ENCODE results near the gene APBB1IP.
"Not testable (repeated sequence)": the region's sequence is repeated elsewhere in the genome, so short reads cannot be mapped to it uniquely, and the experiment has no call there.

Gene APBB1IP

DNA sequence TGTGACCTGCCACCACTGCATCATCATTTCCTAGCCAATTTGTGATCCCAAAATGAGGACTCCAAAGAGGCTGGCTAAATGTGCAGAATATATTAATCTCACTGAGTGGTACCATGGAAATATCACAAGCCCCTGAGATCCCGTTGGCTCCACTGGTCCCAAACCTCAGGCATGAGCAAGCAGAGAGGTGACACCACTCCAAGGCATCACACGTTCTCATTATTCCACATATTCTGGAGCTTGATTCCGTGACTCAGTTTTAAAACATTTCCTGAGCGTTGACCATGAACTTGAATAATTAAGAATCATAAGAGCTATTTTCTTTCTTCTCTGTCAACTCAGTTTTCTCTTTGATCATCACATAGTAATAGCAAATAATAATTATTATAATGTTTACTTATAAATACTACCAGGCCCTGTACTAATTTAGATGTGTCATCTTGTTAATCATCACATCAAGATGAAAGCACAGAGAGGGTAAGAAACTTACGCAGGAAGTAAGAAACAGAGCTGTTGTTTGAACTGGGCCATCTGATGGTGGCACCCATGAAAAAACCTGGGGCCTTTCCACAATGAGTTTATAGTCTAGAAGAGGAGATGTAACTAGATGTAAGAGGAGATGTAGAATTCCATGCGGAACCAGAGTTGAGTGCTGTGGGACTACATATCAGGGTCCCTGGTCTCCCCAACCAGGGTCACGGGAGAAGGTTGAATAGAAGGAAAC lies 3.5 kb downstream of the APBB1IP start:
- no peak for DNase-seq (ENCODE audit: low read depth in 3 of 3, low spot score in 1 of 3)

GRCh38 chr10:26445411-26446031 lies 7.4 kb downstream of the APBB1IP start:
- DNase-seq (ENCODE audit: low read depth in 3 of 3, low spot score in 1 of 3), result no peak

DNA sequence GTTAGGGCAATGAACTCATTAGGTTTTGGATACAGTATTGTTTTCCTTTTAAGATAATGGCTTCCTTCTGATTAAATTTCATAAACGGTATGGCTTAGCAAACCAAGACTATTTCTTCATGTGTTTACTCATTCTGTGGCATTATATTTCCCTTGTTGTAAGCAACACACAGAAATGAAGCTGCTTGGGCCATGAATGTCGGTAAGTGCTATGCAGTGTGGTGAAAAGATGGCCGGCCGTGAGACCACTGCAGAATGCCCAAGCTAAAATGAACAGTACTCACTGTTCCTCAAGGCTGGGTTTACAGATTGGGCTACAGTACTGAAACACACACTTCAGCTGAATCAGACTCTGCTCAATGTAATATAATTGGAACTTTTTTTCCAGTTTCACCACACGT lies 8.1 kb downstream of the APBB1IP start:
- DNase-seq (ENCODE audit: low read depth in 3 of 3, low spot score in 1 of 3), result no peak

DNA sequence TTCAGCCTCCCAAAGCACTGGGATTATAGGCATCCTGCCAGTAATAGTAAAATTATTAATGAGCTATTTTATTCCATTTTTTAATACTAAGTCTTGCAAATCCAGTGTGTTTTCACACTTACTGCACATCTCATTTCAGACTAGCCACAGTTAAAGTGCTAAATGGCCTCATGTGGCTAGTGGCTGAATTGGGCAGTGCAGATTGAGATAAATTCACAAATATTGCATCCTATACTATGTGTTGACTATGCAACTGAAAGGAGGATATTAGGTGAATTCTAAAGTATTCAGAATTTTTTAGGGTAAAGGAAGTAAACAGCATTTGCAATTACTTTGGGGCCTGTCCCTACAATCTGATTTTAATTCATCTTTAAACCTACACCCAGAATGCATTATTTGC lies 10.2 kb downstream of the APBB1IP start:
- no peak for DNase-seq (ENCODE audit: low read depth in 3 of 3, low spot score in 1 of 3)

- peak in 2 of 3 donors; percentile 31 to 47 for DNase-seq (ENCODE audit: low read depth in 3 of 3, low spot score in 1 of 3)
Observed at GRCh38 chr10:26448706-26449435, 10.7 kb downstream of the APBB1IP start.

DNA sequence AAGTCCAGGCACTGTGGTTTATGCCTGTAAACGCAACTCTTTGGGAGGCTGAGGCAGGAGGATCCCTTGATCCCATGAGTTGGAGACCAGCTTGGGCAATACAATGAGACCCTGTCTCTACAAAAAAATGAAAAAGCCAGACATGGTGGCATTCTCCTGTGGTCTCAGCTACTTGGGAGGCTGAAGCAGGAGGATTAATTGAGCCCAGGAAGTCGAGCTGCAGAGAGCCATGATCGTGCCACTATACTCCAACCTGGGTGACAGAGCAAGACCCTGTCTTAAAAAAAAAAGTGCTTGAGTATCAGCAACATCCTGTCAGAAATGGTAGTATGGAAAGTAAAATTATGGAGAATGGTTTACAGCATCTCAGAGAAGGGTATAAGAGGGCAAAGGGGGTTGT lies 11.6 kb downstream of the APBB1IP start:
- DNase-seq (ENCODE audit: low read depth in 3 of 3, low spot score in 1 of 3), result no peak

DNA sequence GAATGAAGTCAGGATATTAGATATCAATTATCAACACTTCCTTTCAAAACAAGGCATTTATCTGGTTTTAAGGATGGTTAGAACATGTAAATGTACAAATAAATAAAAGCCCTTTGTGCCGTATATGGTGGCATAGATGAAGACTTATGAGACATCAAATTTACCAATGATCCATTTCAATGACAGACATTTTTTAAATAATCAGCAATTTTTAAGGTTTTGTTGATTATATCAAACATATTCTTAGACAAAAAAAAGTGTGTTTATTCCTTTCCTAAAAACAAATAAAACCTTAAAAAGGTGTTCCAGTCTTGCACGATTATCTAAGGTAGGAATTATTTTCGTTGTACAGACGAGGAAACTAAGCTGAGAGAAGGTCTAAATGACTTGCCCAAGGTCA lies 13.8 kb downstream of the APBB1IP start:
- no peak for DNase-seq (ENCODE audit: low read depth in 3 of 3, low spot score in 1 of 3)

DNA sequence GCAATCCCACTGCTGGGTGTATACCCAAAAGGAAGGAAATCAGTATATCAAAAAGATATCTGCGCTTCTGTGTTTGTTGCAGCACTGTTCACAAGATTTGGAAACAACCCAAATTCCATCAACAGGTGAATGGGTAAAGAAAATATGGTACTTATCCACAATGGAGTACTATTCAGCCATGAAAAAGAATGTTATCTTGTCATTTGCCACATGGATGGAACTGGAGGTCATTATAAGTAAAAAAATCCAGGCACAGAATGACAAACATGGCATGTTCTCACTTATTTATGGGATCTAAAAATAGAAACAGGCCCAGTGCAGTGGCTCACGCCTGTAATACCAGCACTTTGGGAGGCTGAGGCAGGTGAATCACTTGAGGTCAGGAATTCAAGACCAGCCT lies 15.7 kb downstream of the APBB1IP start:
- DNase-seq (ENCODE audit: low read depth in 3 of 3, low spot score in 1 of 3), result no peak

- no peak for DNase-seq (ENCODE audit: low read depth in 3 of 3, low spot score in 1 of 3)
Observed at GRCh38 chr10:26454891-26455290, 16.8 kb downstream of the APBB1IP start.

GRCh38 chr10:26455567-26456315 lies 17.6 kb downstream of the APBB1IP start:
- DNase-seq (ENCODE audit: low read depth in 3 of 3, low spot score in 1 of 3), result no peak

DNA sequence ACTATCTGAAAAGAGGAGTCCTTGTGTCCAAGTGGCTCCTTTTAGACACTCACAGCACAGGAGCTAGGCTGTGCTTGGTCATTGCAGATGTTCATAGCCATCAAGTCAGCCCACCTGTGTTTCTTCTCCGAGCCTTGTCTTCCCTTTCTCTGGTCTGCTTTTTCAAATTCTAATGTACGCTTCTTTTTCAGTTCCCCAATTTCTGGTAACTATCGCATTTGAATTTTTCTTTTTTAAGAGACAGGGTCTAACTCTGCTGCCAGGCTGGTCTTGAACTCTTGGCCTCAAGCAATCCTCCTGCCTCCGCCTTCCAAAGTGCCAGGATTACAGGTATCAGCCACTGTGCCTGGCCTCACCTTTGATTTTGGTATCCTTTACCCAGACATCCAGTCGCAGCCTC lies 18.9 kb downstream of the APBB1IP start:
- DNase-seq (ENCODE audit: low read depth in 3 of 3, low spot score in 1 of 3), result no peak

DNA sequence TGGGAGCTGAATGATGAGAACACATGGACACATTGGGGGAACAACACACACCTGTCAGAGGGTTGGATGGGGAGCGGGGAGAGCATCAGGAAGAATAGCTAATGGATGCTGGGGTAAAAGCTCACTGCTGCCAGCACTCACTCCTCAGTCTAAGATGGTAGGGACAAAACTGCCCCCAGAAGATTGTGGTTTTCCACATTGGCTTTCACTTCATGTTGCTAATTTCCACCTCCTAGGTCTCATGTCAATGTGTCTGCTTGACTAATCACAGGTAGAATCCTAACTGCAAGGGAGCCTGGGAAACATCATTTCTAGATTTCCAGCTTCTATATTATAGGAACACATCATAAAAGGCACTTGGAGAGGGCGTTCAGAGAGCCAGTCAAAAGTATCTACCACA lies 22.6 kb downstream of the APBB1IP start:
- DNase-seq (ENCODE audit: low read depth in 3 of 3, low spot score in 1 of 3), result no peak

- no peak for DNase-seq (ENCODE audit: low read depth in 3 of 3, low spot score in 1 of 3)
Observed at GRCh38 chr10:26463986-26464385, 25.8 kb downstream of the APBB1IP start.

GRCh38 chr10:26464632-26465280 lies 26.6 kb downstream of the APBB1IP start:
- no peak for DNase-seq (ENCODE audit: low read depth in 3 of 3, low spot score in 1 of 3)

DNA sequence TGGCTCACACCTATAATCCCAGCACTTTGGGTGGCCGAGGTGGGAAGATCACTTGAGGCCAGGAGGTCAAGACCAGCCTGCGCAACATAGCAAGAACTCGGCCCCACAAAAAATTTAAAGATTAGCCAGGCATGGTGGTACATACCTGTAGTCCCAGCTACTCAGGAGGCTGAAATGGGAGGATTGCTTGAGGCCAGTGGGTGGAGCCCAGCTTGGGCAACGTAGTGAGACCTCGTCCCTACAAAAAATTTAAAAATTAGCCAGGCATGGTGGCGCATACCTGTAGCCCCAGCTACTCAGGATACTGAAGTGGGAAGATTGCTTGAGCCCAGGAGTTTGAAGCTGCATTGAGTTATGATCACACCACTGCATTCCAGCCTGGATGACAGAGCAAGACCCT lies 28.4 kb downstream of the APBB1IP start:
- DNase-seq (ENCODE audit: low read depth in 3 of 3, low spot score in 1 of 3), result not testable (repeated sequence)

- no peak for DNase-seq (ENCODE audit: low read depth in 3 of 3, low spot score in 1 of 3)
Observed at GRCh38 chr10:26467639-26468038, 29.5 kb downstream of the APBB1IP start.

DNA sequence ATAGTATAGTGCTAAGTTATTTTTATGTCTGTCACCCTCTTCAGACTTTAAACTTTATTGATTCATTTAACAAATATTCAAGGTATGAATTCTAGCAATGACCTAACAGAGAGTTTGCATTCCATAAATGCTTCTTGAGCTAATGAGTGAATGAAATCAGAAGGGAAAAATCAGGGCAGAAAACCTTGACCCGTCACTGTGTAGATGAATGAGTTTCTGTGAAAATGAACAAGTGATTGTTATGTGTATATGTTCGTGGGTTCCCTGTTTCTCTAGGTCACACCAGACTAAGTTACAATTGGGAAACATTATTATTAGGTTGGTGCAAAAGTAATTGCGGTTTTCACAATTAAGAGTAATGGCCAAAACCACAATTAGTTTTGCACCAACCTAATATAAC lies 30.1 kb downstream of the APBB1IP start:
- no peak for DNase-seq (ENCODE audit: low read depth in 3 of 3, low spot score in 1 of 3)

GRCh38 chr10:26468700-26469099 lies 30.6 kb downstream of the APBB1IP start:
- DNase-seq (ENCODE audit: low read depth in 3 of 3, low spot score in 1 of 3), result no peak

- DNase-seq (ENCODE audit: low read depth in 3 of 3, low spot score in 1 of 3), result no peak
Observed at GRCh38 chr10:26472492-26472778, 34.3 kb downstream of the APBB1IP start.

DNA sequence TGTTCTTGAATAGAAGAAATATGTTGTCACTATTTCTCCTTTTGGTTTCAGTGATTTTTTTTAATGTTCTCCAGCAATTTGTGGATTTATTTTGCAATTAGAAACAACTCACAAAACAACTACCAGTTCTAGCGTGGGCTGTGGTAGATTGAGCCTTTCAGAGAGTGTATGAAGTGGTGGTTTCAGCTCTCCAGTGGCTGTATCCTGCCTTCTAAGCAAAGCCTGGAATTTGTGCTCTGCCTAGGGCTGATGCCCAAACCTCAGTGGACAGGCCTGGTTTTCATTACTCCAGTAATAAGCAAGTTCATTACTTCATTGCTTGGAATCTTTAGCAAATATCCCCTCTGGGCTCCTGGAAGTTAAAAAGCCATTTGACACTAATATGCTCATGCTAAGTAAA lies 35.9 kb downstream of the APBB1IP start:
- DNase-seq (ENCODE audit: low read depth in 3 of 3, low spot score in 1 of 3), result no peak

DNA sequence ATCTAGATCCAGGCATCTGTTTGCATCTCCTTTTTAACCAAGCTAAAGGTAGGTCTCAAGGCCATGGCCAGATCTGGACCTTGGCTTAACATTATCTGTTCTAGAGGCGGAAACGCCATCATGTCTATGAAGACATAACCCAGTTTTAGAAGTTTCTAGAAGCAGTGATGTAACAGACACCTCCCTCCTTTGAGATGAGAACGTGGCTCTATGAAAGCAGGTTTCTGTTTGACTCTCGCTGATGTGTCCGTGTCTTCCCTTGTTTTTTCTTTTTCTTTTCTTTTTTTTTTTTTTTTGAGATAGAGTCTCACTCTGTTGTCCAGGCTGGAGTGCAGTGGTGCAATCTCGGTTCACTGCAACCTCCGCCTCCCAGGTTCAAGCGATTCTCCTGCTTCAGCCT lies 36.7 kb downstream of the APBB1IP start:
- DNase-seq (ENCODE audit: low read depth in 3 of 3, low spot score in 1 of 3), result not testable (repeated sequence)

Measured in stimulated activated CD4-positive, alpha-beta T cell treated with anti-CD3 and anti-CD28 coated beads, TNF-alpha, amount 100 ng/mL, for 1 hour (primary cell).